H9 (cell line): Measurements from ENCODE around the gene SEPTIN5. TPM values are rescaled to one million over a fixed set of nuclear protein-coding genes. Genes with fewer than 3 reads are reported as not detected.

Experiments
- DNase-seq: peaks from one replicate; pipeline ENCODE4 v3.0.0-alpha.2; 2017
- H2AFZ ChIP-seq: one replicate; pipeline ENCODE4 v1.6.1; 2013; ENCODE audit warnings: mild to moderate bottlenecking, low read length, control low read depth, moderate library complexity
- H2AK5ac ChIP-seq: 2 replicates; pipeline ENCODE4 v1.6.1; 2013; ENCODE audit warnings: low read length, control low read depth, mixed read lengths; ENCODE audit not compliant: insufficient read length
- H2BK120ac ChIP-seq: one replicate; pipeline ENCODE4 v1.6.1; 2013; ENCODE audit warnings: low read depth, mild to moderate bottlenecking, low read length, control low read depth, inconsistent platforms; ENCODE audit not compliant: poor library complexity, severe bottlenecking
- H2BK12ac ChIP-seq: 2 replicates; pipeline ENCODE4 v1.6.1; 2013; ENCODE audit warnings: low read length, control low read depth, mixed read lengths, low read depth; ENCODE audit not compliant: insufficient read length
- H2BK15ac ChIP-seq: 2 replicates; pipeline ENCODE4 v1.6.1; 2013; ENCODE audit warnings: low read depth, low read length, control low read depth
- H2BK20ac ChIP-seq: one replicate; pipeline ENCODE4 v1.6.1; 2013; ENCODE audit warnings: low read depth, mild to moderate bottlenecking, low read length, control low read depth, inconsistent platforms; ENCODE audit not compliant: poor library complexity, severe bottlenecking
- H2BK5ac ChIP-seq: 2 replicates; pipeline ENCODE4 v1.6.1; 2013; ENCODE audit warnings: low read length, control low read depth, mixed read lengths; ENCODE audit not compliant: insufficient read length
- H3K14ac ChIP-seq: 2 replicates; pipeline ENCODE4 v1.6.1; 2013; ENCODE audit warnings: low read length, control low read depth; ENCODE audit not compliant: insufficient read depth
- H3K18ac ChIP-seq: 2 replicates; pipeline ENCODE4 v1.6.1; 2013; ENCODE audit warnings: low read depth, mild to moderate bottlenecking, mixed read lengths, low read length, control low read depth; ENCODE audit not compliant: insufficient read length
- H3K23ac ChIP-seq: 2 replicates; pipeline ENCODE4 v1.6.1; 2013; ENCODE audit warnings: low read length, control low read depth, mixed read lengths, low read depth; ENCODE audit not compliant: insufficient read length
- H3K23me2 ChIP-seq: 2 replicates; pipeline ENCODE4 v1.6.1; 2013; ENCODE audit warnings: low read depth, mild to moderate bottlenecking, mixed read lengths, low read length, control low read depth; ENCODE audit not compliant: insufficient read length, poor library complexity, severe bottlenecking
- H3K27ac ChIP-seq: 2 replicates; pipeline ENCODE4 v1.5.1; 2013; ENCODE audit warnings: low read length, control low read depth, mixed read lengths, low read depth; ENCODE audit not compliant: insufficient read length
- H3K27me3 ChIP-seq: 2 replicates; pipeline ENCODE4 v1.6.1; 2013; ENCODE audit warnings: low read length, control low read depth, inconsistent platforms; ENCODE audit not compliant: insufficient read depth
- H3K4ac ChIP-seq: 2 replicates; pipeline ENCODE4 v1.6.1; 2013; ENCODE audit warnings: low read depth, mild to moderate bottlenecking, control low read depth, inconsistent platforms, low read length, moderate library complexity
- H3K4me1 ChIP-seq: 2 replicates; pipeline ENCODE4 v1.6.1; 2013; ENCODE audit warnings: low read length, control low read depth, inconsistent platforms; ENCODE audit not compliant: insufficient read depth
- H3K4me2 ChIP-seq: 2 replicates; pipeline ENCODE4 v1.6.1; 2013; ENCODE audit warnings: low read length, control low read depth, mixed read lengths; ENCODE audit not compliant: insufficient read length, insufficient read depth
- H3K56ac ChIP-seq: 2 replicates; pipeline ENCODE4 v1.6.1; 2013; ENCODE audit warnings: low read depth, mild to moderate bottlenecking, mixed read lengths, low read length, control low read depth; ENCODE audit not compliant: insufficient read length
- H3K79me1 ChIP-seq: 2 replicates; pipeline ENCODE4 v1.6.1; 2013; ENCODE audit warnings: low read depth, mild to moderate bottlenecking, moderate library complexity, low read length, control low read depth, inconsistent platforms; ENCODE audit not compliant: insufficient read depth, poor library complexity, severe bottlenecking
- H3K79me2 ChIP-seq: 2 replicates; pipeline ENCODE4 v1.6.1; 2013; ENCODE audit warnings: low read length, control low read depth, inconsistent platforms; ENCODE audit not compliant: insufficient read depth
- H3K9ac ChIP-seq: 2 replicates; pipeline ENCODE4 v1.6.1; 2013; ENCODE audit warnings: low read length, control low read depth, mixed read lengths; ENCODE audit not compliant: insufficient read length; ENCODE audit errors: extremely low read depth
- H3K9me3 ChIP-seq: one replicate; pipeline ENCODE4 v1.6.1; 2013; ENCODE audit warnings: low read depth, low read length, inconsistent platforms; ENCODE audit not compliant: control insufficient read depth
- H3T11ph ChIP-seq: one replicate; pipeline ENCODE4 v1.6.1; 2013; ENCODE audit warnings: mild to moderate bottlenecking, low read length, control low read depth, inconsistent platforms
- H4K20me1 ChIP-seq: one replicate; pipeline ENCODE4 v1.6.1; 2013; ENCODE audit not compliant: control insufficient read depth, insufficient read length, insufficient read depth
- H4K5ac ChIP-seq: 2 replicates; pipeline ENCODE4 v1.6.1; 2013; ENCODE audit warnings: low read depth, mild to moderate bottlenecking, mixed read lengths, low read length, control low read depth; ENCODE audit not compliant: insufficient read length
- H4K8ac ChIP-seq: replicated peaks from 2 replicates; pipeline ENCODE4 v1.6.1; 2013; ENCODE audit warnings: low read length, control low read depth, mixed read lengths, low read depth; ENCODE audit not compliant: insufficient read length
- H4K91ac ChIP-seq: 2 replicates; pipeline ENCODE4 v1.6.1; 2013; ENCODE audit warnings: low read depth, mild to moderate bottlenecking, moderate library complexity, mixed read lengths, low read length, control low read depth; ENCODE audit not compliant: insufficient read length
- H3K27ac Mint-ChIP-seq, 3 experiments: 2 replicates in 2 of 3; 3 replicates in 1 of 3; pipeline ENCODE4 v1.8.0; 2020 to 2021; ENCODE audit warnings: mixed read lengths in 3 of 3, mild to moderate bottlenecking in 1 of 3, moderate library complexity in 1 of 3
- H3K27me3 Mint-ChIP-seq: 2 replicates; pipeline ENCODE4 v1.8.0; 2021; ENCODE audit warnings: low read depth, mild to moderate bottlenecking, moderate library complexity, mixed read lengths
- H3K36me3 Mint-ChIP-seq, 3 experiments: 2 replicates in 2 of 3; 3 replicates in 1 of 3; pipeline ENCODE4 v1.8.0; 2020 to 2021; ENCODE audit warnings: low read depth in 3 of 3, mixed read lengths in 3 of 3; ENCODE audit not compliant: insufficient read depth in 1 of 3
- H3K4me1 Mint-ChIP-seq, 2 experiments: 2 replicates each; pipeline ENCODE4 v1.8.0; 2020; ENCODE audit warnings: mixed read lengths in 2 of 2
- H3K4me3 Mint-ChIP-seq, 2 experiments: 2 replicates in 1 of 2; 3 replicates in 1 of 2; pipeline ENCODE4 v1.8.0; 2020 to 2021; ENCODE audit warnings: mild to moderate bottlenecking in 2 of 2, mixed read lengths in 2 of 2, moderate library complexity in 1 of 2
- H3K9me3 Mint-ChIP-seq, 2 experiments: 2 replicates in 1 of 2; 3 replicates in 1 of 2; pipeline ENCODE4 v1.8.0; 2020; ENCODE audit warnings: mild to moderate bottlenecking in 2 of 2, mixed read lengths in 2 of 2, moderate library complexity in 1 of 2
- CTCF ChIP-seq: fragments of 200-600 bp; sonication (generic); conservative IDR thresholded peaks from 3 replicates; pipeline ENCODE4 v1.8.0; 2021; ENCODE audit warnings: antibody characterized with exemption, mild to moderate bottlenecking
- WGBS: extraction: QIAGEN DNeasy Blood & Tissue Kit; methylation state at CpG from one replicate; pipeline ENCODE4 v1.1.7; 2013; ENCODE audit warnings: missing lambda C conversion rate, low lambda C conversion rate, mixed read lengths; ENCODE audit not compliant: insufficient read length; ENCODE audit errors: extremely low coverage; 5-methylcytosine and 5-hydroxymethylcytosine counted together
- total RNA-seq: library from RNA; stranded (reverse); gene quantifications from 2 replicates; pipeline ENCODE4 v1.2.1, GENCODE V29; 2021

Gene SEPTIN5
- total RNA-seq, 1 experiment from 2014 or later: 17.8 TPM

- Histone ChIP-seq H2BK5ac (no peak overlapping the region), H2AFZ (no peak overlapping the region), H3K27ac (no peak overlapping the region), H2BK15ac (no peak overlapping the region), H3K4me2 (peak overlapping the region; percentile 41), H2BK20ac (no peak overlapping the region), H3K9me3 (no peaks in the 10 kb centered on the region), H3K4me1 (peaks cover 2% of the 10 kb centered on the region; the same call in 1 of the 2 replicates), H3K79me1 (no peaks in the 10 kb centered on the region), H3K56ac (no peak overlapping the region), H3K79me2 (no peaks in the 10 kb centered on the region), H3K14ac (no peak overlapping the region; the same call in 1 of the 2 replicates), H4K8ac (no peak overlapping the region), H4K5ac (no peak overlapping the region), H3K27me3 (peaks cover 37% of the 10 kb centered on the region; the same call in 1 of the 2 replicates), H4K91ac (no peak overlapping the region), H3T11ph (no peak overlapping the region), H3K4ac (no peak overlapping the region), H3K23me2 (peaks cover 10% of the 10 kb centered on the region), H3K9ac (no peak overlapping the region), H3K23ac (no peak overlapping the region), H2BK12ac (no peak overlapping the region), H3K18ac (no peak overlapping the region), H2BK120ac (no peak overlapping the region), H2AK5ac (no peak overlapping the region), H4K20me1 (peaks cover 2% of the 10 kb centered on the region)
- peak; percentile 98 for TF ChIP-seq CTCF
- Mint-ChIP-seq H3K4me3 (peak overlapping the region; percentile 38 to 78; a peak in 4 of 5 replicates), H3K4me1 (peaks cover 14 to 29% of the 10 kb centered on the region in 2 experiments), H3K27ac (no peak overlapping the region; a peak in 1 of 7 replicates), H3K9me3 (peaks cover 6 to 8% of the 10 kb centered on the region in 2 experiments; a peak in 3 of 5 replicates), H3K36me3 (peaks cover 7 to 18% (median 14%) of the 10 kb centered on the region in 3 experiments; a peak in 6 of 7 replicates), H3K27me3 (peaks cover 80% of the 10 kb centered on the region)
- no CpG with 5 or more reads among the region's 96 CpGs for WGBS
- DNase-seq: peak; percentile 65
These were observed 3.6 kb downstream of the SEPTIN5 start for GRCh38 chr22:19717691-19718455.
